Activated T-cell treated with anti-CD3 and anti-CD28 coated beads, Interleukin-2, amount 50 U/mL, for 72 hours (primary cell): ENCODE data around the gene SCMH1. TPM values are rescaled to one million over a fixed set of nuclear protein-coding genes. Genes with fewer than 3 reads are reported as not detected.
"Not testable (repeated sequence)": the region's sequence is repeated elsewhere in the genome, so short reads cannot be mapped to it uniquely, and the experiment has no call there.

Source experiments
- ATAC-seq, 2 donors: fragments of 150-1000 bp; cut with Tn5 transposase; replicated peaks in 1 of 2; 2 replicates each; pipeline ENCODE4 v1.10.0; 2021; ENCODE audit warnings: moderate library complexity in 2 of 2, mild to moderate bottlenecking in 1 of 2
- DNase-seq, 2 donors: peaks; one replicate each; pipeline ENCODE4 v3.0.0; 2021 to 2022; ENCODE audit warnings: mixed read lengths in 1 of 2
- H3K27ac Mint-ChIP-seq: one replicate; pipeline ENCODE4 v1.8.0; 2022; ENCODE audit warnings: mild to moderate bottlenecking, moderate library complexity, mixed read lengths
- H3K27me3 Mint-ChIP-seq: one replicate; pipeline ENCODE4 v1.8.0; 2022; ENCODE audit warnings: low read depth, mixed read lengths
- H3K36me3 Mint-ChIP-seq, 2 donors: one replicate each; pipeline ENCODE4 v1.8.0; 2022; ENCODE audit warnings: mixed read lengths in 2 of 2, mild to moderate bottlenecking in 1 of 2; ENCODE audit not compliant: insufficient read depth in 2 of 2
- H3K4me1 Mint-ChIP-seq: one replicate; pipeline ENCODE4 v1.8.0; 2022; ENCODE audit warnings: low read depth, mixed read lengths
- H3K4me3 Mint-ChIP-seq, 2 donors: one replicate each; pipeline ENCODE4 v1.8.0; 2022; ENCODE audit warnings: mild to moderate bottlenecking in 2 of 2, mixed read lengths in 2 of 2, moderate library complexity in 2 of 2
- H3K9me3 Mint-ChIP-seq, 2 donors: one replicate each; pipeline ENCODE4 v1.8.0; 2022; ENCODE audit warnings: mixed read lengths in 2 of 2
- total RNA-seq, 2 donors: library from RNA; stranded (reverse); gene quantifications; one replicate each; pipeline ENCODE4 v1.2.3, GENCODE V29; 2022

SCMH1 gene
- total RNA-seq, 2 donors from 2014 or later, result 28.5 to 28.8 TPM

DNA sequence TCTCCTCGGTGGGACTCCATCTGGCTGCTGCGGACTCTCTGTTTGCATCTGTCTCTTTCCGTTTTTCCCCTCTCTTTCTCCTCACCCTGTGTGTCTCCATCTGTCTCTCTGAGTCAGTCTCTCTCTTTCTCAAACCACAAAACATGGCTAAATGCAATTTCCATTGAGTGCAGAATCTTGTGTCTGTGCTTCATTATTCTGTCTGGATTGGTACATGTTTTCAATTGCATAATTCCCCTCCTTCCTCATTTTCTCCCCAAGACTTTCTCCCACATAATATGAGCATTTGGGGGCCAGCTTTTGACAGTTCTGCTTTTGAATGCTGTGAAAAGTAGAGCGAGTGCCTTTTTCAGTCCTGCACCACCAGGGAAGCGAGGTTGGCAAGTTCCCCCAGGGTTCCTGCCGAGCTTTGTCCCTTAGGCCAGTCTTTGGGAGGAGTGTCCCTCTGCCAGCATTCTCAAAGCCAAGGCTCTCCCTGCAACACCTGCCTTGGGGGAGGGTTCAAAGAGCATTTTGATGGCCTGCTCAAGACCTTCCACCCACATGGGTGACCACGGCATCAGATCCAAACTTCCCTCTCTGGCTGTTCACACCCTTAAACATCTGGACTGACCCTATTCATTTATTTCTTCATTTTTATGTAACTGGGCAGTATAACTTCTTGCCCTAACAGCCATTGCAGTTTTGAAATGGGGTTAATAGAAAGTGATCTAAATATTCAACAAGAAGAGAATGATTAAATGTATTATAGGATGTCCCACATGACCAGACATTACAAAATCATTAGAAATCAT lies 32.8 kb upstream of the SCMH1 start:
- ATAC-seq (no peak), DNase-seq (no peak)
- no peak overlapping the region for H3K4me3 Mint-ChIP-seq
- no peaks in the 10 kb centered on the region for H3K4me1 Mint-ChIP-seq
- no peak overlapping the region for H3K27ac Mint-ChIP-seq
- no peaks in the 10 kb centered on the region for H3K36me3 Mint-ChIP-seq
- H3K9me3 Mint-ChIP-seq, result no peaks in the 10 kb centered on the region
- peaks cover 13% of the 10 kb centered on the region for H3K27me3 Mint-ChIP-seq

- Mint-ChIP-seq H3K27ac (no peak overlapping the region), H3K4me3 (no peak overlapping the region), H3K36me3 (no peaks in the 10 kb centered on the region), H3K4me1 (no peaks in the 10 kb centered on the region), H3K27me3 (peaks cover 25% of the 10 kb centered on the region), H3K9me3 (no peaks in the 10 kb centered on the region)
- DNase-seq (no peak), ATAC-seq (no peak)
These were observed 30.5 kb upstream of the SCMH1 start for GRCh38 chr1:41272601-41273000.

- H3K36me3 Mint-ChIP-seq, result no peaks in the 10 kb centered on the region
- H3K27me3 Mint-ChIP-seq, result peaks cover 18% of the 10 kb centered on the region
- ATAC-seq (peak in 1 of 2 donors; percentile 39), DNase-seq (peak; percentile 58 to 71)
- no peak overlapping the region for H3K27ac Mint-ChIP-seq
- H3K9me3 Mint-ChIP-seq, result no peaks in the 10 kb centered on the region
- no peak overlapping the region for H3K4me3 Mint-ChIP-seq
- H3K4me1 Mint-ChIP-seq, result no peaks in the 10 kb centered on the region
These were observed 26.2 kb upstream of the SCMH1 start for GRCh38 chr1:41268154-41268770.

- no peak overlapping the region for H3K4me3 Mint-ChIP-seq
- H3K27me3 Mint-ChIP-seq, result no peaks in the 10 kb centered on the region
- ATAC-seq, result no peak
- no peak for DNase-seq
- no peaks in the 10 kb centered on the region for H3K4me1 Mint-ChIP-seq
- H3K9me3 Mint-ChIP-seq, result no peaks in the 10 kb centered on the region
- no peaks in the 10 kb centered on the region for H3K36me3 Mint-ChIP-seq
- no peak overlapping the region for H3K27ac Mint-ChIP-seq
These were observed 20.0 kb upstream of the SCMH1 start for GRCh38 chr1:41261926-41262618.

GRCh38 chr1:41260768-41261167 lies 18.7 kb upstream of the SCMH1 start:
- no peaks in the 10 kb centered on the region for H3K36me3 Mint-ChIP-seq

DNA sequence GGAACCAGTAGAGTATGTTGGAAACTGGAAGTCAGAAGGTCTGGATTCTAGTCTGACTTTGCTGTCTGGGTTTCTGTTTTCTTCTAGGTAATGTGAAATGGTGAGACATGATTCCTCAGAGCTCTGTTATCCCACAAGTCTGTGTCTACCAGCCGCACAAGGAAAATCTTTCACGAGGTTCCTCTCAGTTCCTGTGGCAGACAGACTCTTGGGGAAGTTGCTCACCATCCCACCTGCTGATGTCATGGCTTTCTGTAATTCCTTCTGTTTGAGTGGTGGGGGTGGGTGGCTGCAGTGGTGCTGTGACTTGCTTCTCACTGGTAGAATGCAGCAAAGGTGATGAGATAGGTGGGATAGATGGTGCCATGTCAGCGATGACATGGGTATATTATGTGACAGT lies 17.1 kb upstream of the SCMH1 start:
- Mint-ChIP-seq H3K36me3 (peaks cover 2 to 4% of the 10 kb centered on the region in 2 donors), H3K4me3 (no peak overlapping the region), H3K9me3 (peaks cover 0 to 2% of the 10 kb centered on the region in 2 donors), H3K4me1 (no peaks in the 10 kb centered on the region), H3K27ac (no peak overlapping the region), H3K27me3 (peaks cover 18% of the 10 kb centered on the region)
- ATAC-seq (no peak), DNase-seq (no peak)

More at GRCh38 chr1:41260768-41261167, 18.7 kb upstream of the SCMH1 start:
- Mint-ChIP-seq H3K9me3 (no peaks in the 10 kb centered on the region), H3K4me1 (no peaks in the 10 kb centered on the region), H3K27ac (peak overlapping the region; percentile 9), H3K4me3 (no peak overlapping the region), H3K27me3 (peaks cover 9% of the 10 kb centered on the region)
- DNase-seq, result no peak
- ATAC-seq, result no peak

DNA sequence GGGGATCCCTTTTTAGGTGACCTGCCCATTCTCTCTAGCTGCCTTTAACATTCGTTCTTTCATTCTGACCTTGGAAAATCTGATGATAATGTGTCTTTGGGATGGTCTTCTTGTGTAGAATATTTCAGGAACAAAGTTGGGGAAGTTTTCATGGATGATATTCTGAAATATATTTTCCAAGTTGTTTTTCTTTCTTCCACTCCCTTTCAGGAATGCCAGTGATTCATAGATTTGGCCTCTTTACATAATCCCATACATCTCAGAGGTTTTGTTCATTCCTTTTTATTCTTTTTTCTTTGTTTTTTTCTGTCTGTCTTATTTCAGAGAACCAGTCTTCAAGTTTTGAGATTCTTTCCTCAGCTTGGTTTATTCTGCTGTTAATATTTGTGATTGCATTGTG lies 13.9 kb upstream of the SCMH1 start:
- Mint-ChIP-seq H3K9me3 (peaks cover 0 to 2% of the 10 kb centered on the region in 2 donors), H3K4me1 (no peaks in the 10 kb centered on the region)

DNA sequence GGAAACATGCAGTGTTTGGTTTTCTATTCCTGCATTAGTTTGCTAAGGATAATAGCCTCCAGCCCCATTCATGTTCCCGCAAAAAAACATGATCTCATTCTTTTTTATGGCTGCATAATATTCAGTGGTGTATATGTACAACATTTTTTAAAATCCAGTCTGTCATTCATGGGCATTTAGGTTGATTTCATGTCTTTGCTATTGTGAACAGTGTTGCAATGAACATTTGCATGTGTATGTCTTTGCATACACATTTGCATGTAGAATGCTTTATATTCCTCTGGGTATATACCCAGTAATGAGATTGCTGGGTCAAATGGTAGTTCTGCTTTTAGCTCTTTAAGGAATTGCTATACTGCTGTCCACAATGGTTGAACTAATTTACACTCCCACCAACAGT lies 9.0 kb upstream of the SCMH1 start:
- H3K4me1 Mint-ChIP-seq, H3K4me3 Mint-ChIP-seq, H3K27ac Mint-ChIP-seq, DNase-seq, ATAC-seq, H3K36me3 Mint-ChIP-seq, H3K9me3 Mint-ChIP-seq: not testable (repeated sequence)
- H3K27me3 Mint-ChIP-seq, result peaks cover 25% of the 10 kb centered on the region

More for the DNA sequence above, 13.9 kb upstream of the SCMH1 start:
- DNase-seq (no peak), ATAC-seq (no peak)
- Mint-ChIP-seq H3K27me3 (peaks cover 33% of the 10 kb centered on the region), H3K36me3 (peaks cover 4% of the 10 kb centered on the region in 2 donors), H3K4me3 (no peak overlapping the region), H3K27ac (no peak overlapping the region)

DNA sequence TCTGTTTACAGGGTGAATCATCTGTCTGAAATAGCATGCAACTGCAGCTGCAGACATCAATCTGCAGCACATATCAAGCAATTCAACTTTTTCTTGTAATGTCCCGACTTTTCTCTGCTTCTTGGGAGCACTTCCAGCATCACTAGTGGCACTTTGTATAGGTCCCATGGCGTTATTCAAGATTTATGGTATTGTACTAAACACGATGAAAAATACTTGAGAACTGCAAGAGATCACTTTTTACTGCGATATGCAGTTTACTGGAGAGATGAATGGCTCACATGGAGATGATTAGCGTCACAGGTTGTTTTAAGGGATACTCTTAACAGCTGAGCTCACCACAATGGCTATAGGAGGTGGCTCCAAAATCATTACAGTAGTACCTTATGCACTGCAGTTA lies 7.2 kb upstream of the SCMH1 start:
- DNase-seq (no peak), ATAC-seq (no peak)

DNA sequence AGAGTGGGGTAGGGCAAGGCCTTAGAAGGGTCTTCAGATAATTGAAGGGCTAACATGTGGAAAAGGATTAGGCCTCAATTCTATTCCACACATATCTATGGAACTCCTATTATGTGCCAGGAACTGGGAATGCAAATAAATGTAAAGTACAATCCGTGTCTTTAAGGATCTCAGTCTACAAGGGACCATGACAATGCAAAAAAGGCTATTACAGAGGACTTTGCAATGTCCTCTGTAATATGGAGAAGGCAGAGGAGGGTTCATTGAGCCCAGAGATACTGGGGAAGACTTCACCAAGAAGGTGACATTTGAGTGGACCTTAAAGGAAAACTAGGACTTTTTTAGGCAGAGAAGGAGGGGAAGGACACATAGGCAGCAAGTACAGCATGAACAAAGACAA lies 4.5 kb upstream of the SCMH1 start:
- H3K27ac Mint-ChIP-seq, result no peak overlapping the region

More for the DNA sequence above, 7.2 kb upstream of the SCMH1 start:
- H3K27ac Mint-ChIP-seq, result no peak overlapping the region
- no peaks in the 10 kb centered on the region for H3K4me1 Mint-ChIP-seq
- peaks cover 0 to 3% of the 10 kb centered on the region in 2 donors for H3K36me3 Mint-ChIP-seq
- H3K9me3 Mint-ChIP-seq, result peaks cover 0 to under 1% of the 10 kb centered on the region in 2 donors
- H3K4me3 Mint-ChIP-seq, result no peak overlapping the region
- peaks cover 22% of the 10 kb centered on the region for H3K27me3 Mint-ChIP-seq

DNA sequence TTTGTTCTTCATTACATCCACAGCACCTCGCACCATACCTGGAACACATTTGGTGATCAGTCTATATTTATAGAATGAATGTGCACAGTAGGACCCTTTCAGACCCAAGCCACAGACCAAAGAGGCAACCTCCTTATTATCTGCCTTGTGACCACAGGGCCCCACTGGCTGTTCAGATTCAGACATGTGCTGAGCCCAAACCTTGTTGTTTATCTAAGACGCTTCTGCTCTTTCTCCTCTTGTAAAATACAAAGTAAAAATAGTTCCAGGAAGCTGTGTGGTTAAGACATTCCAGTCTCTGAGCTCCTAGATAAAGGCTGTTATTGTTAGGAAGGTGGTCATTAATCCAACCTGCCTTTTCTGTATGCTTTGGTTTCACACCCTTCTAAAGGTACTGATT lies 3.6 kb upstream of the SCMH1 start:
- Mint-ChIP-seq H3K9me3 (no peaks in the 10 kb centered on the region), H3K27me3 (peaks cover 5% of the 10 kb centered on the region), H3K27ac (no peak overlapping the region), H3K4me1 (peaks cover 13% of the 10 kb centered on the region), H3K4me3 (no peak overlapping the region), H3K36me3 (peaks cover 0 to 2% of the 10 kb centered on the region in 2 donors)
- DNase-seq (no peak), ATAC-seq (no peak)

More for the DNA sequence above, 4.5 kb upstream of the SCMH1 start:
- H3K36me3 Mint-ChIP-seq, result no peaks in the 10 kb centered on the region
- DNase-seq, result no peak
- peaks cover 5% of the 10 kb centered on the region for H3K27me3 Mint-ChIP-seq
- ATAC-seq, result no peak
- H3K4me1 Mint-ChIP-seq, result peaks cover 9% of the 10 kb centered on the region
- no peaks in the 10 kb centered on the region for H3K9me3 Mint-ChIP-seq
- no peak overlapping the region for H3K4me3 Mint-ChIP-seq

DNA sequence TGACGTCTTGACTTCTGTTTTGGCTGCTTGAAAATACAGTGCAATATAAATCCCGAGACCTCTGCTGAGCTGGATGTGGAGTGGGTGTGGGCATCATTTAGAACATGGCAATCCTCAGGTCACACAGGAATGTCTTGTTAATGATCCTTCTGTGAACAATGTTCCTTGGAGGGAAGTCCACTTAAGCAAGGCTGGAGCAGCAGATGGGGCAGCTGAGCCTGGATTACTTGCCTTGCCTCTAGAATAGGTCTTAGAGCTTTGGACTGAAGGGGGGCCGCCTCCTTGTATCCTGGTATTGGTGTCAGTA lies 926 bp upstream of the SCMH1 start:
- H3K4me3 Mint-ChIP-seq, result peak overlapping the region; percentile 74 to 85
- peaks cover 0 to 2% of the 10 kb centered on the region in 2 donors for H3K36me3 Mint-ChIP-seq
- H3K27me3 Mint-ChIP-seq, result peaks cover 5% of the 10 kb centered on the region
- peak overlapping the region; percentile 79 for H3K27ac Mint-ChIP-seq
- ATAC-seq, result no peak
- peaks cover 23% of the 10 kb centered on the region for H3K4me1 Mint-ChIP-seq
- H3K9me3 Mint-ChIP-seq, result no peaks in the 10 kb centered on the region
- no peak for DNase-seq

GRCh38 chr1:41242342-41243078 lies 404 bp upstream of the SCMH1 start:
- H3K4me1 Mint-ChIP-seq, result peaks cover 23% of the 10 kb centered on the region
- DNase-seq (peak; percentile 27 to 39), ATAC-seq (peak; percentile 12 to 15)
- H3K4me3 Mint-ChIP-seq, result peak overlapping the region; percentile 74 to 85
- H3K9me3 Mint-ChIP-seq, result no peaks in the 10 kb centered on the region
- peaks cover 0 to 2% of the 10 kb centered on the region in 2 donors for H3K36me3 Mint-ChIP-seq
- no peak overlapping the region for H3K27ac Mint-ChIP-seq
- peaks cover 5% of the 10 kb centered on the region for H3K27me3 Mint-ChIP-seq
